SK-N-SH (cell line): Measurements from ENCODE around the gene FUT6. TPM values are rescaled to one million over a fixed set of nuclear protein-coding genes. Genes with fewer than 3 reads are reported as not detected.

Source experiments
- CTCF ChIA-PET: fragments of 300-600, 350-600 bp; formaldehyde crosslinking; extraction: SDS; loops from one replicate; lab custom pipeline; 2021; lab: Yijun Ruan, JAX
- POLR2A ChIA-PET: fragments of 350-600 bp; sonication (Branson Sonifier 250); formaldehyde crosslinking; extraction: SDS; loops from one replicate; lab custom pipeline; 2020; ENCODE audit warnings: antibody characterized with exemption, inconsistent platforms; lab: Yijun Ruan, JAX
- DNase-seq: peaks from one replicate; pipeline ENCODE4 v3.0.0; 2012
- H2AFZ ChIP-seq: fragments of 200-600 bp; sonication (generic); 2 replicates; pipeline ENCODE4 v1.8.1; 2016; ENCODE audit warnings: antibody characterized with exemption, mild to moderate bottlenecking, low read depth
- H3F3A ChIP-seq: fragments of 200-600 bp; sonication (generic); replicated peaks from 2 replicates; pipeline ENCODE3; 2016; ENCODE audit warnings: antibody characterized with exemption, mild to moderate bottlenecking; ENCODE audit not compliant: insufficient read depth
- H3K27ac ChIP-seq, 2 experiments: fragments of 200-500 bp in 1 of 2; fragments of 200-600 bp in 1 of 2; sonication (Bioruptor generic) in 1 of 2; sonication (generic), shearing (Covaris generic) in 1 of 2; 2 replicates each; pipeline versions ENCODE4 v1.5.1 to v1.6.1; 2014 to 2016; ENCODE audit warnings: low read depth in 2 of 2, inconsistent platforms in 1 of 2, low read length in 1 of 2, mild to moderate bottlenecking in 1 of 2, mixed read lengths in 1 of 2
- H3K27me3 ChIP-seq: fragments of 200-600 bp; sonication (generic), shearing (Covaris generic); 2 replicates; pipeline ENCODE4 v1.6.1; 2016; ENCODE audit warnings: mixed run types; ENCODE audit not compliant: insufficient read depth
- H3K36me3 ChIP-seq, 2 experiments: fragments of 200-500 bp in 1 of 2; fragments of 200-600 bp in 1 of 2; sonication (Bioruptor generic) in 1 of 2; sonication (generic) in 1 of 2; replicated peaks in 1 of 2; 2 replicates each; pipeline versions ENCODE3 to v1.5.1; 2014 to 2016; ENCODE audit warnings: low read length in 1 of 2, mild to moderate bottlenecking in 1 of 2; ENCODE audit not compliant: insufficient read depth in 2 of 2, control insufficient read depth in 1 of 2
- H3K4me1 ChIP-seq, 2 experiments: fragments of 200-500 bp in 1 of 2; fragments of 200-600 bp in 1 of 2; sonication (Bioruptor generic) in 1 of 2; sonication (generic), shearing (Covaris generic) in 1 of 2; 2 replicates each; pipeline versions ENCODE4 v1.5.1 to v1.6.1; 2014 to 2016; ENCODE audit warnings: low read depth in 1 of 2, low read length in 1 of 2, mixed run types in 1 of 2; ENCODE audit not compliant: insufficient read depth in 2 of 2, control insufficient read depth in 1 of 2
- H3K4me2 ChIP-seq: fragments of 200-600 bp; sonication (generic), shearing (Covaris generic); 2 replicates; pipeline ENCODE4 v1.6.1; 2017; ENCODE audit warnings: mixed run types
- H3K4me3 ChIP-seq, 2 experiments: fragments of 200-500 bp in 1 of 2; fragments of 200-600 bp in 1 of 2; sonication (Bioruptor generic) in 1 of 2; sonication (generic), shearing (Covaris generic) in 1 of 2; 2 replicates each; pipeline versions ENCODE4 v1.5.1 to v1.8.1; 2014 to 2016; ENCODE audit warnings: low read depth in 2 of 2, inconsistent platforms in 1 of 2, low read length in 1 of 2, mild to moderate bottlenecking in 1 of 2, mixed read lengths in 1 of 2, moderate library complexity in 1 of 2
- H3K79me2 ChIP-seq: fragments of 200-600 bp; sonication (generic); 2 replicates; pipeline ENCODE4 v1.8.1; 2017; ENCODE audit warnings: mild to moderate bottlenecking; ENCODE audit not compliant: insufficient read depth
- H3K9ac ChIP-seq: fragments of 200-600 bp; sonication (generic); 2 replicates; pipeline ENCODE4 v1.6.1; 2017; ENCODE audit warnings: mixed run types
- H3K9me2 ChIP-seq: fragments of 200-600 bp; sonication (generic); 2 replicates; pipeline ENCODE4 v1.6.1; 2017; ENCODE audit warnings: mixed run types
- H3K9me3 ChIP-seq: fragments of 200-600 bp; sonication (generic); 2 replicates; pipeline ENCODE4 v1.6.1; 2017; ENCODE audit warnings: mixed run types, mild to moderate bottlenecking, moderate library complexity
- H4K20me1 ChIP-seq: fragments of 200-600 bp; sonication (generic); 2 replicates; pipeline ENCODE4 v1.6.1; 2017; ENCODE audit warnings: mild to moderate bottlenecking, mixed run types; ENCODE audit not compliant: insufficient read depth
- CHD2 ChIP-seq: fragments of 150-350 bp; IDR thresholded peaks from 2 replicates; pipeline ENCODE4 v1.6.1; 2018; ENCODE audit warnings: low read length; ENCODE audit not compliant: partially characterized antibody
- CTCF ChIP-seq: fragments of 200-600 bp; sonication (generic); IDR thresholded peaks from 2 replicates; pipeline ENCODE4 v1.6.1; 2017; ENCODE audit warnings: antibody characterized with exemption, mild to moderate bottlenecking, moderate library complexity
- ELF1 ChIP-seq: IDR thresholded peaks from 2 replicates; pipeline ENCODE4 v1.4.0; 2012
- FOXM1 ChIP-seq: IDR thresholded peaks from 2 replicates; pipeline ENCODE4 v1.4.0; 2012; ENCODE audit warnings: low read depth, mild to moderate bottlenecking
- GABPA ChIP-seq: IDR thresholded peaks from 2 replicates; pipeline ENCODE4 v1.4.0; 2012; ENCODE audit warnings: low read depth, mild to moderate bottlenecking
- GATA2 ChIP-seq: sonication (generic); formaldehyde crosslinking; IDR thresholded peaks from 2 replicates; pipeline ENCODE4 v1.5.0; 2020; ENCODE audit warnings: mild to moderate bottlenecking, missing genetic modification reagents
- MEF2A ChIP-seq: IDR thresholded peaks from 2 replicates; pipeline ENCODE4 v1.4.0; 2012; ENCODE audit warnings: low read depth, borderline replicate concordance
- PBX3 ChIP-seq: IDR thresholded peaks from 2 replicates; pipeline ENCODE4; 2012
- RAD21 ChIP-seq: IDR thresholded peaks from 2 replicates; pipeline ENCODE4 v1.6.1; 2012; ENCODE audit warnings: mild to moderate bottlenecking, low read length
- RXRA ChIP-seq: IDR thresholded peaks from 2 replicates; pipeline ENCODE4 v1.4.0; 2012; ENCODE audit warnings: low read depth, mild to moderate bottlenecking, borderline replicate concordance
- SIN3A ChIP-seq: IDR thresholded peaks from 2 replicates; pipeline ENCODE4 v1.6.1; 2012; ENCODE audit warnings: low read depth, mild to moderate bottlenecking, low read length, moderate library complexity, borderline replicate concordance
- TCF12 ChIP-seq: IDR thresholded peaks from 2 replicates; pipeline ENCODE4 v1.4.0; 2012
- WGBS: methylation state at CpG from one replicate; pipeline ENCODE4 v1.1.6; 2017; ENCODE audit warnings: low lambda C conversion rate; 5-methylcytosine and 5-hydroxymethylcytosine counted together
- polyA plus RNA-seq, 3 experiments: library from polyadenylated mRNA; depleted of rRNA; stranded (reverse); fragments of >200 nt; gene quantifications; 2 replicates each; pipeline ENCODE4 v1.2.3, GENCODE V29; 2012
- TF ChIP-seq, protein P1 (sequence below): fragments of 150-350 bp; IDR thresholded peaks from 2 replicates; pipeline ENCODE4 v1.6.1; 2017; ENCODE audit warnings: antibody characterized with exemption, low read length, low read depth, borderline replicate concordance

FUT6 gene
- polyA plus RNA-seq, 1 of the 3 experiments (the other 2 are of a cell fraction): not detected

GRCh38 chr19:5788422-5788821 is 51.1 kb downstream of the FUT6 start (continued):
- no peak for TF ChIP-seq CTCF
- no peak for TF ChIP-seq CHD2
- no peak for TF ChIP-seq PBX3
- no peak for TF ChIP-seq SIN3A
- TF ChIP-seq, protein P1, sequence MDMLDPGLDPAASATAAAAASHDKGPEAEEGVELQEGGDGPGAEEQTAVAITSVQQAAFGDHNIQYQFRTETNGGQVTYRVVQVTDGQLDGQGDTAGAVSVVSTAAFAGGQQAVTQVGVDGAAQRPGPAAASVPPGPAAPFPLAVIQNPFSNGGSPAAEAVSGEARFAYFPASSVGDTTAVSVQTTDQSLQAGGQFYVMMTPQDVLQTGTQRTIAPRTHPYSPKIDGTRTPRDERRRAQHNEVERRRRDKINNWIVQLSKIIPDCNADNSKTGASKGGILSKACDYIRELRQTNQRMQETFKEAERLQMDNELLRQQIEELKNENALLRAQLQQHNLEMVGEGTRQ: no peak
- TF ChIP-seq MEF2A: no peak
- no peak for TF ChIP-seq GABPA

- no peak overlapping the region for H3K4me2 ChIP-seq
- POLR2A ChIA-PET: no interaction called here
- no peaks in the 10 kb centered on the region for H3K27me3 ChIP-seq
- H3K27ac ChIP-seq: no peak overlapping the region
- no peak overlapping the region for H2AFZ ChIP-seq
- H3K79me2 ChIP-seq: peaks cover 8% of the 10 kb centered on the region; the same call in 1 of the 2 replicates
- no peaks in the 10 kb centered on the region for H3K9me3 ChIP-seq
- no peaks in the 10 kb centered on the region for H3K9me2 ChIP-seq
- H3K9ac ChIP-seq: no peak overlapping the region
- H4K20me1 ChIP-seq: 0 out of 2 replicates have a peak, but pooled peaks cover 5% of the 10 kb centered on the region
- H3K36me3 ChIP-seq: peaks cover 0 to 47% of the 10 kb centered on the region in 2 experiments
- WGBS: 95% methylated on average over 16 of the region's 39 CpGs
- no peak overlapping the region for H3K4me3 ChIP-seq
- TF ChIP-seq GATA2: no peak
- TF ChIP-seq ELF1: no peak
- no peak for TF ChIP-seq RAD21
- no peak for TF ChIP-seq SIN3A
- no peak for TF ChIP-seq RXRA
- TF ChIP-seq FOXM1: no peak
- TF ChIP-seq TCF12: no peak
- TF ChIP-seq, all 33 proteins: peak for 0
- no peaks in the 10 kb centered on the region for H3F3A ChIP-seq
- DNase-seq: peak; percentile 27
- CTCF ChIA-PET: interaction anchor here (1.4 to 1.6 kb wide), 2 partner anchors 13 to 17 kb away, joined by 5 read pairs; partner anchors contain the start of gene NRTN
- H3K4me1 ChIP-seq: peaks cover 0 to 8% of the 10 kb centered on the region in 2 experiments; a peak in 1 of 4 replicates
Measured at GRCh38 chr19:5787409-5788182, 51.9 kb downstream of the FUT6 start.
